Esophagus squamous epithelium (tissue), 4 donors: ENCODE measurements around the gene IARS2.

Source experiments
- POLR2A ChIP-seq, 4 donors: fragments of 450-650 bp; IDR thresholded peaks; one replicate each; pipeline ENCODE4 v1.6.1; 2017; ENCODE audit warnings: antibody characterized with exemption in 4 of 4, mild to moderate bottlenecking in 4 of 4, moderate library complexity in 3 of 4
- TF ChIP-seq, protein P1 (sequence below), 6 experiments: fragments of 450-650 bp in 4 of 6; fragments of 200-600 bp in 2 of 6; sonication (generic) in 2 of 6; IDR thresholded peaks; one replicate each; pipeline ENCODE4 v1.5.1; 2016 to 2019; ENCODE audit warnings: antibody characterized with exemption in 6 of 6, mild to moderate bottlenecking in 4 of 6, moderate library complexity in 4 of 6

DNA sequence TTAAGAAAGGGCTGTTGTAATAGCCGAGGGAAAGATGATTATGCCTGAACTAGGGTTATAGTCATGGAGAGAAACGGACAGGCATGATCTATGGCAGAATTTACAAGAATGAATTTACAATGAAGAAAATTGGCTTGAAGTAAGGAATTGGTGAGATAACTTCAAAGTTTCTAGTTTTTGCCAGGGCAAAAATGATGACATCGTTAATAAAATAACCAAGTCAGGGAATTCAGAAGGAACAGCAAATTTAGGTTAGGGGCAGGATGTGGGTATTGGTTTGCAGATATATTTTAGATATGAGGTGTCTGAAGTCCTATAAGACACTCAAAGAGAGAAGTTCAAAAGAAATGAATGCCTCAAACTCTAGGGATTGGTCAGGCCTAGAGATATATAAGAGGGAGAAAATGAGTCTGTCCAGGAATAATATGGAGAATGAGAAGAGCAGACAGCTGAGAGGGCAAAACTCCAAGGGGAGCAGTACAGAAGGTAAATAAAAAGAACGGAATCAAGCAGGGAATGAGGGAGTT is 62.8 kb downstream of the IARS2 start:
- TF ChIP-seq, protein P1, sequence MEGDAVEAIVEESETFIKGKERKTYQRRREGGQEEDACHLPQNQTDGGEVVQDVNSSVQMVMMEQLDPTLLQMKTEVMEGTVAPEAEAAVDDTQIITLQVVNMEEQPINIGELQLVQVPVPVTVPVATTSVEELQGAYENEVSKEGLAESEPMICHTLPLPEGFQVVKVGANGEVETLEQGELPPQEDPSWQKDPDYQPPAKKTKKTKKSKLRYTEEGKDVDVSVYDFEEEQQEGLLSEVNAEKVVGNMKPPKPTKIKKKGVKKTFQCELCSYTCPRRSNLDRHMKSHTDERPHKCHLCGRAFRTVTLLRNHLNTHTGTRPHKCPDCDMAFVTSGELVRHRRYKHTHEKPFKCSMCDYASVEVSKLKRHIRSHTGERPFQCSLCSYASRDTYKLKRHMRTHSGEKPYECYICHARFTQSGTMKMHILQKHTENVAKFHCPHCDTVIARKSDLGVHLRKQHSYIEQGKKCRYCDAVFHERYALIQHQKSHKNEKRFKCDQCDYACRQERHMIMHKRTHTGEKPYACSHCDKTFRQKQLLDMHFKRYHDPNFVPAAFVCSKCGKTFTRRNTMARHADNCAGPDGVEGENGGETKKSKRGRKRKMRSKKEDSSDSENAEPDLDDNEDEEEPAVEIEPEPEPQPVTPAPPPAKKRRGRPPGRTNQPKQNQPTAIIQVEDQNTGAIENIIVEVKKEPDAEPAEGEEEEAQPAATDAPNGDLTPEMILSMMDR (IDR thresholded peaks at IDR 0.05), result no peak
- TF ChIP-seq POLR2A (IDR thresholded peaks at IDR 0.05), result no peak
